K562 (cell line): ENCODE measurements around the gene TULP3. TPM values are rescaled to one million over a fixed set of nuclear protein-coding genes. Genes with fewer than 3 reads are reported as not detected.

Source experiments
- ATAC-seq: fragments of 200-7000 bp; cut with Tn5 transposase; 3 replicates; pipeline ENCODE4 v1.9.1; 2020; ENCODE audit warnings: moderate library complexity
- BruUV-seq: library from RNA; stranded (reverse); fragments of 400-500 nt; replicated peaks from 2 replicates; lab custom pipeline; 2021; lab: Mats Ljungman, UMichigan
- CTCF ChIA-PET: fragments of 300-600 bp; formaldehyde crosslinking; extraction: SDS; loops from one replicate; lab custom pipeline; 2021; ENCODE audit warnings: low intra/inter-chr PET ratio; lab: Yijun Ruan, JAX
- POLR2A ChIA-PET: fragments of 300-600, 350-650 bp; sonication (Branson Sonifier 250); formaldehyde crosslinking; extraction: SDS; loops from one replicate; lab custom pipeline; 2021; ENCODE audit warnings: antibody characterized with exemption, inconsistent platforms; lab: Yijun Ruan, JAX
- DNase-seq, 4 experiments: peaks; one replicate each; pipeline versions ENCODE4 v3.0.0 to v3.0.0-alpha.2; 2011 to 2018; ENCODE audit warnings: low spot score in 3 of 4, mixed read lengths in 3 of 4; ENCODE audit errors: extremely low read depth in 1 of 4
- FAIRE-seq: peaks from 2 replicates; lab custom pipeline; 2011; peaks lifted over from hg19 to GRCh38; lab: Jason Lieb, UNC
- H2AFZ ChIP-seq: 2 replicates; pipeline ENCODE4 v1.6.0; 2011; ENCODE audit warnings: low read depth, low read length, control low read depth, inconsistent platforms
- H3K27ac ChIP-seq: fragments of 200-600 bp; 3 replicates; pipeline ENCODE4 v1.8.0; 2011; ENCODE audit warnings: low read depth, mild to moderate bottlenecking, control low read depth, inconsistent platforms, low read length, moderate library complexity, mixed read lengths; ENCODE audit errors: extremely low read depth
- H3K27me3 ChIP-seq, 2 experiments: fragments of 300-600 bp in 1 of 2; 2 replicates in 1 of 2; 3 replicates in 1 of 2; pipeline versions ENCODE4 v1.6.0 to v1.8.0; 2011; ENCODE audit warnings: inconsistent platforms in 2 of 2, low read length in 2 of 2, mild to moderate bottlenecking in 1 of 2, mixed read lengths in 1 of 2, moderate library complexity in 1 of 2; ENCODE audit not compliant: control insufficient read depth in 2 of 2, insufficient read depth in 2 of 2
- H3K36me3 ChIP-seq: fragments of 300-600 bp; 3 replicates; pipeline ENCODE4 v1.8.0; 2011; ENCODE audit warnings: mild to moderate bottlenecking, low read length, inconsistent platforms; ENCODE audit not compliant: control insufficient read depth, insufficient read depth
- H3K4me1 ChIP-seq, 2 experiments: fragments of 200-600 bp in 1 of 2; replicated peaks in 1 of 2; 2 replicates in 1 of 2; 3 replicates in 1 of 2; pipeline versions ENCODE4 v1.5.1 to v1.8.0; 2011; ENCODE audit warnings: inconsistent platforms in 2 of 2, low read length in 2 of 2, mild to moderate bottlenecking in 1 of 2, mixed read lengths in 1 of 2, moderate library complexity in 1 of 2; ENCODE audit not compliant: control insufficient read depth in 2 of 2, insufficient read depth in 2 of 2
- H3K4me2 ChIP-seq: 2 replicates; pipeline ENCODE4 v1.6.1; 2011; ENCODE audit warnings: low read length, control low read depth, inconsistent platforms, mixed read lengths; ENCODE audit not compliant: insufficient read depth
- H3K4me3 ChIP-seq: fragments of 200-600 bp; sonication (generic), shearing (Covaris generic); 2 replicates; pipeline ENCODE4 v1.5.1; 2016; ENCODE audit warnings: control low read depth, inconsistent platforms
- H3K79me2 ChIP-seq: fragments of 200-600 bp; 3 replicates; pipeline ENCODE4 v1.8.0; 2011; ENCODE audit warnings: low read length, inconsistent platforms; ENCODE audit not compliant: control insufficient read depth, insufficient read depth
- H3K9ac ChIP-seq, 2 experiments: 2 replicates each; pipeline versions ENCODE4 v1.6.0 to v1.6.1; 2011; ENCODE audit warnings: low read depth in 2 of 2, low read length in 2 of 2, control low read depth in 1 of 2, inconsistent platforms in 1 of 2, mild to moderate bottlenecking in 1 of 2, mixed read lengths in 1 of 2; ENCODE audit not compliant: insufficient read depth in 1 of 2
- H3K9me1 ChIP-seq: one replicate; pipeline ENCODE4 v1.6.0; 2011; ENCODE audit warnings: inconsistent platforms, mild to moderate bottlenecking, low read length, moderate library complexity; ENCODE audit not compliant: control insufficient read depth, insufficient read depth
- H3K9me3 ChIP-seq: replicated peaks from 2 replicates; pipeline ENCODE4 v1.5.1; 2011; ENCODE audit warnings: low read depth, low read length, inconsistent platforms; ENCODE audit not compliant: control insufficient read depth, insufficient read depth
- H4K20me1 ChIP-seq: replicated peaks from 2 replicates; pipeline ENCODE4 v1.6.1; 2011; ENCODE audit warnings: low read length, inconsistent platforms, mixed read lengths; ENCODE audit not compliant: control insufficient read depth, insufficient read depth
- ATF3 ChIP-seq, 2 experiments: fragments of 450-650 bp in 1 of 2; sonication (generic) in 1 of 2; formaldehyde crosslinking in 1 of 2; IDR thresholded peaks in 1 of 2; conservative IDR thresholded peaks in 1 of 2; 2 replicates each; pipeline versions ENCODE4 v1.6.1 to v1.8.1; 2016 to 2023; ENCODE audit warnings: mild to moderate bottlenecking in 2 of 2, moderate library complexity in 2 of 2, inconsistent platforms in 1 of 2, missing genetic modification reagents in 1 of 2
- FOSL1 ChIP-seq: fragments of 200-800 bp; sonication (Bioruptor generic); conservative IDR thresholded peaks from 2 replicates; pipeline ENCODE4 v1.6.1; 2016; ENCODE audit warnings: missing genetic modification characterization, missing compliant biosample characterization
- HMGXB4 ChIP-seq: sonication (generic); formaldehyde crosslinking; IDR thresholded peaks from 2 replicates; pipeline ENCODE4 v1.8.1; 2023; ENCODE audit warnings: mild to moderate bottlenecking, missing genetic modification reagents
- TRIM25 ChIP-seq: fragments of 450-650 bp; IDR thresholded peaks from 2 replicates; pipeline ENCODE4 v1.7.0; 2016; ENCODE audit warnings: borderline replicate concordance
- WGBS: fragments of 100-300 bp; shearing (Covaris generic); methylation state at CpG from one replicate; pipeline ENCODE4 v1.1.6; 2016; ENCODE audit warnings: low coverage, mixed read lengths; ENCODE audit not compliant: insufficient coverage; ENCODE audit errors: missing lambda C conversion rate; 5-methylcytosine and 5-hydroxymethylcytosine counted together
- in situ Hi-C: fragments of 300-500 bp; cut with MboI; formaldehyde crosslinking; loops from 4 replicates; pipeline ENCODE4 v1.15.0; 2018; ENCODE audit warnings: inconsistent platforms, mixed read lengths
- intact Hi-C: fragments of 100-400 bp; cut with micrococcal nuclease; formaldehyde crosslinking; loops from 2 replicates; pipeline ENCODE4 v1.14.2; 2022
- polyA plus RNA-seq, 8 experiments: library from polyadenylated mRNA; depleted of rRNA in 4 of 8; stranded (reverse) in 5 of 8; unstranded in 3 of 8; fragments of >200 nt; fragmentation: Nextera tagmentation in 2 of 8; fragmentation: Illumina TruSeq in 1 of 8; extraction: Ambion mirVana in 2 of 8; extraction: Trizol in 1 of 8; gene quantifications; 2 replicates each; pipeline versions ENCODE4 v1.2.1 to v1.2.3, GENCODE V29; 2011 to 2014; ENCODE audit warnings: inconsistent platforms in 1 of 8, missing spikeins in 1 of 8
- total RNA-seq, 7 experiments: library from RNA; depleted of rRNA in 6 of 7; stranded (reverse); fragments of >200 nt in 6 of 7; fragmentation: Illumina TruSeq in 2 of 7; extraction: Trizol in 2 of 7; gene quantifications; 2 replicates each; pipeline versions ENCODE4 v1.2.1 to v1.2.3, GENCODE V29; 2011 to 2021; ENCODE audit warnings: low replicate concordance in 1 of 7

Gene TULP3
- total and polyA plus RNA-seq, 9 of the 15 experiments (the other 6 are each of a cell fraction or from before 2014, with no cell fraction given) = 3.6 to 13.3 (median 7.3) TPM

GRCh38 chr12:2895511-2895910 is 4.8 kb downstream of the TULP3 start:
- Histone ChIP-seq H3K9me1 (no peaks in the 10 kb centered on the region), H3K79me2 (peaks cover 8% of the 10 kb centered on the region), H3K27ac (no peak overlapping the region), H4K20me1 (no peaks in the 10 kb centered on the region), H3K4me1 (peaks cover 0 to 9% of the 10 kb centered on the region in 2 experiments; a peak in 2 of 5 replicates), H3K9ac (no peak overlapping the region), H2AFZ (no peak overlapping the region), H3K36me3 (no peaks in the 10 kb centered on the region), H3K27me3 (no peaks in the 10 kb centered on the region), H3K4me3 (no peak overlapping the region), H3K9me3 (no peaks in the 10 kb centered on the region), H3K4me2 (no peak overlapping the region)
- BruUV-seq = no TSS peak
- ChIA-PET POLR2A (interaction anchor here (0.6 to 1.0 kb wide), 2 partner anchors 17 to 185 kb away, joined by 3 to 7 read pairs; no protein-coding TSS in a partner anchor), CTCF (no interaction called here)
- DNase-seq = no peak
- in situ Hi-C loops = no loop called here
- FAIRE-seq = no peak
- no peak for TF ChIP-seq HMGXB4
- peak; percentile 61 for TF ChIP-seq ATF3 (IDR thresholded peaks at IDR 0.05)
- no peak for TF ChIP-seq ATF3 (CRISPR knock-in tag; conservative IDR thresholded peaks at IDR 0.05)
- TF ChIP-seq TRIM25 = no peak
- TF ChIP-seq FOSL1 (tag) = 0 out of 2 replicates have a peak, but pooled peaks have one; percentile 14
- no peak for ATAC-seq
- intact Hi-C loops = no loop called here
- WGBS = 37% methylated on average over 2 of the region's 2 CpGs
